ENCODE results near the gene SLC22A15. TPM values are rescaled to one million over a fixed set of nuclear protein-coding genes. Genes with fewer than 3 reads are reported as not detected.

Gene SLC22A15
- 1 to 10 TPM in 1 of 5 donors, under 1 TPM in 4; 0.41 to 1.3 (median 0.73) TPM for total RNA-seq
- total RNA-seq (2013): 1.5 TPM
- 0 to 2.8 (median 0.61) reads per million in 29 experiments for total RNA-seq

DNA sequence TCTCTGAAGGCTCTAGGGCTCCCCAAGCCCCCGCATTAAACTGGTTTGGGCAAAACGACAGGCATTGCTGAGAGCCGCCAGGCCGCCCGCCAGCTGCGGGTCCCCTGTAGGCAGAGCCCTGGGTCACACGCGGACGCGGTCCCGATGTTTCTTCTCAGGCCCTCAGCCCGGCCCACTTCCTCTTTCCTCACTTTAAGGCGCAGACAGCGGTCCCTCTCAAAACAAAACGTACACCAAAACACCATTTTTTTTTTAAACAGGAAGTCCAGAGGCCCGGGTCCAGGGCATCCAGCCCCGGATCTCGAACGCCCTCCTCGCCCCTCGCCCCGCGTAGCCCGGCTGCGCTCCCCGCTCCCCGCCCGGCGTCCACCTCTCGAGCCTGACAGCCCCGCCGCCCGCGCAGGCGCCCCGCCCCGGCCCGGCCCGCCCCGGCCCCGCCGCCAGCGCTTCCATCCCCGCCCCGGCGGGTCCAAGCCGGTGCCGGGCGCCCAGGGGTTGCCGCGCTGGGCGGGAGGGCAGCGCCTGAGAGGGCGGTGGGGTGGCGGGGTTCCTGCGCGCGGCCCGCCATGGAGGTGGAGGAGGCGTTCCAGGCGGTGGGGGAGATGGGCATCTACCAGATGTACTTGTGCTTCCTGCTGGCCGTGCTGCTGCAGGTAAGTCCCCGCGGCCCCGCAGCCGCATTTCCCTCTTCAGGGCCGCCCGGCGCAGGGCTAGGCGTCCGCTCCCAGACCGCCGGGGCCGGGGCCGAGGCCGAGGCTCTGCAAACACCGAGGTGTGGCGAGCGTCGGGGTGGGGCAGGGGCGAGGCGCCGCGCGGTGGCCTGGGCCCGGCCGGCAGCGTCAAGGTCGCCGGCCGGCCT, at the start of gene SLC22A15:
Gene SLC22A15, plus strand, starts transcription at position 452 of the 859 bp plus-strand sequence. Its CDS starts 115 bp downstream, at position 567.
- WGBS (ENCODE audit: insufficient coverage): under 1% methylated on average over 74 of the region's 91 CpGs
- Histone ChIP-seq H3K36me3 (ENCODE audit: control insufficient read depth in 2 of 2, extremely low read depth in 1 of 2, insufficient read depth in 1 of 2, low read length in 1 of 2) (no peaks in the 10 kb centered on the region), H3K27me3 (replicated peaks in 1 of 2; ENCODE audit: control insufficient read depth in 2 of 2, extremely low read depth in 1 of 2, insufficient read depth in 2 of 2, low read length in 1 of 2) (peaks cover 0 to 12% of the 10 kb centered on the region in 2 experiments), H3K4me1 (ENCODE audit: control insufficient read depth in 1 of 2, extremely low read depth in 1 of 2, insufficient read depth in 2 of 2, low read length in 2 of 2) (peaks cover 0 to 9% of the 10 kb centered on the region in 2 experiments), H3K9me3 (no peaks in the 10 kb centered on the region), H3K4me3 (ENCODE audit: control insufficient read depth in 1 of 2, extremely low read depth in 1 of 2, low read length in 1 of 2) (peak within 1 kb of the TSS; percentile 58 to 90), H3K27ac (ENCODE audit: low read length) (peak within 1 kb of the TSS; percentile 25)
- DNase-seq: peak in 28 of 35 experiments; percentile 1 to 61 (median 18)
- ATAC-seq (replicated peaks in 1 of 4): peak; percentile 68 to 74 (median 70)
- ChIA-PET CTCF (no interaction called here), POLR2A (no interaction called here)
- H3K27me3 Mint-ChIP-seq: peaks cover 41 to 44% of the 10 kb centered on the region in 2 donors
- peak within 1 kb of the TSS; percentile 34 to 52 for H3K27ac Mint-ChIP-seq
- H3K9me3 Mint-ChIP-seq: no peaks in the 10 kb centered on the region
- H3K4me1 Mint-ChIP-seq: peaks cover 5 to 11% (median 9%) of the 10 kb centered on the region in 3 donors
- no peaks in the 10 kb centered on the region for H3K36me3 Mint-ChIP-seq
- H3K4me3 Mint-ChIP-seq: peak within 1 kb of the TSS; percentile 85 to 87 (median 86)

DNA sequence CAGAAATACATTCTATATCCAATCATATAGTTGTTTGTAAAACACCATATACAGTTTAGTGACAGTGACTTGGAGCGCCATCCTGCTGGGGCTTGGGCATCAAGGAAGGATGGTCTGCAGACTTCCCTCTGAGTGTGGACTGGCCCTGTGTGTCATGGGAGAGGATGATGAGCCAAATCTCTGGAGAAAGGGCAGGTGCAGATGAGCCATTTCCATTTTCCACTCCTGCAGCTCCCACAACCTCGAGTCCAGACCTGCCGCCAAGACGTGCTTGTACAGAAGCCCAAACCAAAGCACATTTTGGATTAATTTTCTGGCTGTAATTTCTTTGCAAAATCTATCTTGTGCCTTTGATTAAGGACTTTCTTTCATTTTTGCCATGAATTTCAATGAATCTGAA, 48.3 kb upstream of the SLC22A15 start:
- WGBS (ENCODE audit: insufficient coverage): 100% methylated on average over 4 of the region's 4 CpGs
- H3K4me3 Mint-ChIP-seq: no peak overlapping the region

DNA sequence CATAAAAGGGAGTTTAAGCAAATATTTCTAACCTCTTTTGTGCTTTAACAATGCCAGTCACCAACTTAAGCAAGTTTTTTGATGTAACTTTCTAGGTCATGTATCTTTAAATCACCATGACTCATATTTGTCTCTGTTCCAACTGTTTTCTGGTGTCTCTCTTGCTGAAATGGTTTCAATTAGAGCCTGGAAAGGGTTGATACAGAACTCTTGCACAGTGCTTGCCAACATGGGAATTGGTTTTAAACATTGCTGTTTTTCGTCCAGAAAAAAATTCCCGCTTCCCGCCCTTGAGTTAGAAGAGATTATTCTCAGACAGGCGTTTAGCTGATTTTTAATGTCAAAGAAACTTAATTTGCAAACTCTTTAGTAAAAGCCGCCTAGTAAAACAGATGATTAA, 46.4 kb upstream of the SLC22A15 start:
- Histone ChIP-seq H3K4me3 (ENCODE audit: control insufficient read depth in 1 of 2, extremely low read depth in 1 of 2, low read length in 1 of 2) (no peak overlapping the region), H3K9me3 (no peaks in the 10 kb centered on the region), H3K27me3 (replicated peaks in 1 of 2; ENCODE audit: control insufficient read depth in 2 of 2, extremely low read depth in 1 of 2, insufficient read depth in 2 of 2, low read length in 1 of 2) (no peaks in the 10 kb centered on the region), H3K4me1 (ENCODE audit: control insufficient read depth in 1 of 2, extremely low read depth in 1 of 2, insufficient read depth in 2 of 2, low read length in 2 of 2) (no peaks in the 10 kb centered on the region), H3K27ac (ENCODE audit: low read length) (no peak overlapping the region), H3K36me3 (ENCODE audit: control insufficient read depth in 2 of 2, extremely low read depth in 1 of 2, insufficient read depth in 1 of 2, low read length in 1 of 2) (no peaks in the 10 kb centered on the region)
- Mint-ChIP-seq H3K4me3 (no peak overlapping the region), H3K4me1 (no peaks in the 10 kb centered on the region), H3K27me3 (peaks cover 3 to 5% of the 10 kb centered on the region in 2 donors), H3K9me3 (no peaks in the 10 kb centered on the region), H3K27ac (no peak overlapping the region), H3K36me3 (no peaks in the 10 kb centered on the region)
- no CpG with 5 or more reads among the region's 5 CpGs for WGBS (ENCODE audit: insufficient coverage)
- ChIA-PET CTCF (no interaction called here), POLR2A (no interaction called here)
- ATAC-seq (replicated peaks in 1 of 4): no peak
- DNase-seq: no peak

More for the DNA sequence above, 48.3 kb upstream of the SLC22A15 start:
- Histone ChIP-seq H3K4me3 (ENCODE audit: control insufficient read depth in 1 of 2, extremely low read depth in 1 of 2, low read length in 1 of 2) (no peak overlapping the region), H3K4me1 (ENCODE audit: control insufficient read depth in 1 of 2, extremely low read depth in 1 of 2, insufficient read depth in 2 of 2, low read length in 2 of 2) (no peaks in the 10 kb centered on the region), H3K27me3 (replicated peaks in 1 of 2; ENCODE audit: control insufficient read depth in 2 of 2, extremely low read depth in 1 of 2, insufficient read depth in 2 of 2, low read length in 1 of 2) (no peaks in the 10 kb centered on the region), H3K36me3 (ENCODE audit: control insufficient read depth in 2 of 2, extremely low read depth in 1 of 2, insufficient read depth in 1 of 2, low read length in 1 of 2) (no peaks in the 10 kb centered on the region), H3K27ac (ENCODE audit: low read length) (no peak overlapping the region), H3K9me3 (no peaks in the 10 kb centered on the region)
- H3K36me3 Mint-ChIP-seq: no peaks in the 10 kb centered on the region
- ATAC-seq (replicated peaks in 1 of 4) (no peak), DNase-seq (no peak)
- POLR2A ChIA-PET: no interaction called here
- peaks cover 0 to 4% (median 0%) of the 10 kb centered on the region in 3 donors for H3K4me1 Mint-ChIP-seq
- no peak overlapping the region for H3K27ac Mint-ChIP-seq
- CTCF ChIA-PET: no interaction called here
- peaks cover 3 to 5% of the 10 kb centered on the region in 2 donors for H3K27me3 Mint-ChIP-seq
- no peaks in the 10 kb centered on the region for H3K9me3 Mint-ChIP-seq

DNA sequence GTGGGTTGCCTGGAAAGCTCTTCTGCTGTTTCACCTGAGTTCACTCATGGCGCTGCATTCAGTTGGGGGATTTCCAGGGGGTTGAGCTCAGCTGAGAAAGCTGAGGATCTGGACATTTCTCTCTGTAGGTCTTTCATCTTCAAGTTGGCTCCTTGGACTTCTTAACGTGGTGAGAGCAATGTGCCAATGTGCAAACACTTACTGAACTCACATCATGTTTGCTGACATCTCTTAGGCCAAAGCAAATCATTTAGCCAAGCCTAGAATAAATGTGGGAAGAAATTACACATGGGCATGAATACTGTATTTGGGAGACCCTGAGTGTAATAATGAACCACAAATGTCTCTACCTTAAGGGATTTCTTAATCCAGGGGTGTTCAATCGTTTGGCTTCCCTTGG, 42.7 kb upstream of the SLC22A15 start:
- ATAC-seq (replicated peaks in 1 of 4) (no peak), DNase-seq (no peak)
- H3K27ac Mint-ChIP-seq: no peak overlapping the region
- no peak overlapping the region for H3K27ac ChIP-seq (ENCODE audit: low read length)
- ChIA-PET CTCF (interaction anchor here in 1 of 2 donors (0.6 kb wide), 1 partner anchor 9 kb away, joined by 3 read pairs; no protein-coding TSS in a partner anchor), POLR2A (interaction anchor here in 1 of 2 donors (0.6 kb wide), 1 partner anchor 208 kb away, joined by 8 read pairs; no protein-coding TSS in a partner anchor)
- no peaks in the 10 kb centered on the region for H3K4me1 ChIP-seq (ENCODE audit: control insufficient read depth in 1 of 2, extremely low read depth in 1 of 2, insufficient read depth in 2 of 2, low read length in 2 of 2)
- H3K9me3 ChIP-seq: no peaks in the 10 kb centered on the region
- H3K27me3 ChIP-seq (replicated peaks in 1 of 2; ENCODE audit: control insufficient read depth in 2 of 2, extremely low read depth in 1 of 2, insufficient read depth in 2 of 2, low read length in 1 of 2): peaks cover 0 to 3% of the 10 kb centered on the region in 2 experiments
- no peaks in the 10 kb centered on the region for H3K36me3 ChIP-seq (ENCODE audit: control insufficient read depth in 2 of 2, extremely low read depth in 1 of 2, insufficient read depth in 1 of 2, low read length in 1 of 2)
- H3K27me3 Mint-ChIP-seq: peaks cover 4 to 5% of the 10 kb centered on the region in 2 donors
- no peaks in the 10 kb centered on the region for H3K9me3 Mint-ChIP-seq
- H3K36me3 Mint-ChIP-seq: no peaks in the 10 kb centered on the region
- no peak overlapping the region for H3K4me3 ChIP-seq (ENCODE audit: control insufficient read depth in 1 of 2, extremely low read depth in 1 of 2, low read length in 1 of 2)
- no peak overlapping the region for H3K4me3 Mint-ChIP-seq
- H3K4me1 Mint-ChIP-seq: no peaks in the 10 kb centered on the region
- WGBS (ENCODE audit: insufficient coverage): no CpG with 5 or more reads among the region's 3 CpGs

DNA sequence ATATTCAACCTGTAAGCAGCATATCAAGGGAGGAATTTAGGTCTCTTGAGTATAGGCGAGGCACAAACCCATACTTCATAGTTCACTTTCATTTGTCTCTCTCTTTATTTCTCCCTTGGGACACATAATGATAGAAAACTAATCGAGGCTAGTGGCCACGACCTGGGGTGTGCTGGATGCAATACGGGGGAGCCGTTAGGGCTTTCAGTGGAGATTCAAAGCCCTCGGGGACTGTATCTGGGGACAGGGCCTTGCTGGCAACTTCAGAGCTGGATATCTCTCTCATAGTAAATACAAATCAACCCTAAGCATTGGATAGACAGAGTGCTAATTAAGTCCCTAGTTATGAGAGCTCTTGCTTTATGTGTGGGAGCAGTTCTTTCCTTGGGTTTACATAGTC, 36.9 kb upstream of the SLC22A15 start:
- POLR2A ChIA-PET: no interaction called here
- Mint-ChIP-seq H3K9me3 (no peaks in the 10 kb centered on the region), H3K27me3 (peaks cover 0 to 2% of the 10 kb centered on the region in 2 donors), H3K4me3 (no peak overlapping the region), H3K27ac (no peak overlapping the region), H3K4me1 (no peaks in the 10 kb centered on the region), H3K36me3 (no peaks in the 10 kb centered on the region)
- H3K27me3 ChIP-seq (replicated peaks in 1 of 2; ENCODE audit: control insufficient read depth in 2 of 2, extremely low read depth in 1 of 2, insufficient read depth in 2 of 2, low read length in 1 of 2): peaks cover 0 to 3% of the 10 kb centered on the region in 2 experiments
- ATAC-seq (replicated peaks in 1 of 4) (no peak), DNase-seq (no peak)
- H3K4me3 ChIP-seq (ENCODE audit: control insufficient read depth in 1 of 2, extremely low read depth in 1 of 2, low read length in 1 of 2): no peak overlapping the region
- H3K9me3 ChIP-seq: no peaks in the 10 kb centered on the region
- H3K27ac ChIP-seq (ENCODE audit: low read length): no peak overlapping the region
- H3K36me3 ChIP-seq (ENCODE audit: control insufficient read depth in 2 of 2, extremely low read depth in 1 of 2, insufficient read depth in 1 of 2, low read length in 1 of 2): no peaks in the 10 kb centered on the region
- CTCF ChIA-PET: interaction anchor here in 1 of 2 donors (0.6 kb wide), 1 partner anchor 81 kb away, joined by 4 read pairs; no protein-coding TSS in a partner anchor
- WGBS (ENCODE audit: insufficient coverage): 80% methylated on average over 1 of the region's 6 CpGs
- H3K4me1 ChIP-seq (ENCODE audit: control insufficient read depth in 1 of 2, extremely low read depth in 1 of 2, insufficient read depth in 2 of 2, low read length in 2 of 2): no peaks in the 10 kb centered on the region

- CTCF ChIA-PET: no interaction called here
- Histone ChIP-seq H3K27ac (ENCODE audit: low read length) (no peak overlapping the region), H3K4me1 (ENCODE audit: control insufficient read depth in 1 of 2, extremely low read depth in 1 of 2, insufficient read depth in 2 of 2, low read length in 2 of 2) (no peaks in the 10 kb centered on the region), H3K36me3 (ENCODE audit: control insufficient read depth in 2 of 2, extremely low read depth in 1 of 2, insufficient read depth in 1 of 2, low read length in 1 of 2) (no peaks in the 10 kb centered on the region), H3K4me3 (ENCODE audit: control insufficient read depth in 1 of 2, extremely low read depth in 1 of 2, low read length in 1 of 2) (no peak overlapping the region), H3K27me3 (replicated peaks in 1 of 2; ENCODE audit: control insufficient read depth in 2 of 2, extremely low read depth in 1 of 2, insufficient read depth in 2 of 2, low read length in 1 of 2) (no peaks in the 10 kb centered on the region), H3K9me3 (no peaks in the 10 kb centered on the region)
- no peak for DNase-seq
- WGBS (ENCODE audit: insufficient coverage): no CpG with 5 or more reads among the region's 3 CpGs
- Mint-ChIP-seq H3K36me3 (no peaks in the 10 kb centered on the region), H3K27me3 (peaks cover 8 to 17% of the 10 kb centered on the region in 2 donors), H3K4me1 (no peaks in the 10 kb centered on the region), H3K27ac (no peak overlapping the region), H3K9me3 (no peaks in the 10 kb centered on the region), H3K4me3 (no peak overlapping the region)
- ATAC-seq (replicated peaks in 1 of 4): no peak
- POLR2A ChIA-PET: no interaction called here
These were observed 30.2 kb upstream of the SLC22A15 start for GRCh38 chr1:115946116-115946515.

Data from T-cell (primary cell).